CD4-positive, alpha-beta memory T cell (primary cell): ENCODE results near the gene AFMID. TPM values are rescaled to one million over a fixed set of nuclear protein-coding genes. Genes with fewer than 3 reads are reported as not detected.

Experiments used
- CTCF ChIA-PET: fragments of 350-600 bp; sonication (Branson Sonifier 250); formaldehyde crosslinking; loops from one replicate; lab custom pipeline; 2021; ENCODE audit warnings: inconsistent platforms; ENCODE audit not compliant: partially characterized antibody; lab: Charles Lee
- POLR2A ChIA-PET: fragments of 350-600 bp; sonication (Branson Sonifier 250); formaldehyde crosslinking; loops from one replicate; lab custom pipeline; 2021; ENCODE audit not compliant: partially characterized antibody; lab: Charles Lee
- DNase-seq, 5 donors: peaks; one replicate each; pipeline versions ENCODE4 v3.0.0 to v3.0.0-alpha.2; 2020 to 2022; ENCODE audit warnings: mixed read lengths in 1 of 5
- H3K27ac ChIP-seq: one replicate; pipeline ENCODE4 v1.7.0; 2013; ENCODE audit warnings: low read depth, low read length
- H3K27me3 ChIP-seq: 2 replicates; pipeline ENCODE4 v1.7.0; 2013; ENCODE audit warnings: mild to moderate bottlenecking, low read length, moderate library complexity; ENCODE audit not compliant: insufficient read depth
- H3K36me3 ChIP-seq: 2 replicates; pipeline ENCODE4 v1.7.0; 2013; ENCODE audit warnings: mild to moderate bottlenecking, low read length, moderate library complexity; ENCODE audit not compliant: insufficient read depth
- H3K4me1 ChIP-seq: 2 replicates; pipeline ENCODE4 v1.7.0; 2013; ENCODE audit warnings: mild to moderate bottlenecking, low read length, moderate library complexity; ENCODE audit not compliant: insufficient read depth
- H3K4me3 ChIP-seq, 2 donors: one replicate each; pipeline ENCODE4 v1.7.0; 2013; ENCODE audit warnings: low read length in 2 of 2, mild to moderate bottlenecking in 1 of 2
- H3K9me3 ChIP-seq, 2 donors: one replicate each; pipeline ENCODE4 v1.7.0; 2013; ENCODE audit warnings: low read length in 2 of 2, control low read depth in 1 of 2; ENCODE audit not compliant: control insufficient read depth in 1 of 2
- H3K27ac Mint-ChIP-seq, 7 donors: one replicate each; pipeline ENCODE4 v1.8.0; 2020 to 2021; ENCODE audit warnings: mixed read lengths in 7 of 7, mild to moderate bottlenecking in 6 of 7, inconsistent platforms in 3 of 7, moderate library complexity in 3 of 7
- H3K27me3 Mint-ChIP-seq, 2 donors: one replicate each; pipeline ENCODE4 v1.8.0; 2020 to 2021; ENCODE audit warnings: mixed read lengths in 2 of 2
- H3K36me3 Mint-ChIP-seq, 2 donors: one replicate each; pipeline ENCODE4 v1.8.0; 2020 to 2021; ENCODE audit warnings: mixed read lengths in 2 of 2, inconsistent platforms in 1 of 2, mild to moderate bottlenecking in 1 of 2
- H3K4me1 Mint-ChIP-seq, 4 donors: one replicate each; pipeline ENCODE4 v1.8.0; 2020 to 2021; ENCODE audit warnings: mixed read lengths in 4 of 4, mild to moderate bottlenecking in 1 of 4
- H3K4me3 Mint-ChIP-seq, 8 donors: one replicate each; pipeline ENCODE4 v1.8.0; 2020 to 2021; ENCODE audit warnings: mixed read lengths in 8 of 8, mild to moderate bottlenecking in 7 of 8, moderate library complexity in 6 of 8, inconsistent platforms in 3 of 8
- H3K9me3 Mint-ChIP-seq, 8 donors: one replicate each; pipeline ENCODE4 v1.8.0; 2020 to 2021; ENCODE audit warnings: mixed read lengths in 8 of 8, mild to moderate bottlenecking in 5 of 8, inconsistent platforms in 3 of 8, moderate library complexity in 1 of 8
- intact Hi-C: fragments of 100-400 bp; cut with micrococcal nuclease; formaldehyde crosslinking; loops from one replicate; pipeline ENCODE4 v1.15.1; 2023
- polyA plus RNA-seq, 2 donors: library from polyadenylated mRNA; unstranded; fragments of 300-500 nt; fragmentation: Illumina TruSeq; gene quantifications; one replicate each; pipeline ENCODE4 v1.2.3, GENCODE V29; 2021
- total RNA-seq, 2 experiments: library from RNA; stranded (reverse); gene quantifications; one replicate each; pipeline ENCODE4 v1.2.3, GENCODE V29; 2021

The AFMID gene
- total and polyA plus RNA-seq, 4 experiments from 2014 or later = 2.2 to 3.8 (median 3.6) TPM; not detected in 1

- CTCF ChIA-PET = interaction anchor here (0.6 kb wide), 1 partner anchor 131 kb away, joined by 3 read pairs; no protein-coding TSS in a partner anchor
Measured at GRCh38 chr17:78230252-78230962, 43.2 kb downstream of the AFMID start.

GRCh38 chr17:78230996-78231935 lies 44.1 kb downstream of the AFMID start, which contains the start of gene TMEM235:
Gene TMEM235 (plus strand): TSS chr17:78231631. CDS start chr17:78232024, 393 bp downstream.
- H3K36me3 ChIP-seq = no peaks in the 10 kb centered on the region
- H3K4me3 ChIP-seq = no peak within 1 kb of the TSS
- Mint-ChIP-seq H3K36me3 (no peaks in the 10 kb centered on the region), H3K9me3 (no peaks in the 10 kb centered on the region), H3K4me3 (no peak within 1 kb of the TSS), H3K4me1 (peaks cover 0 to 11% (median 7%) of the 10 kb centered on the region in 4 donors), H3K27ac (no peak within 1 kb of the TSS), H3K27me3 (peaks cover 12 to 19% of the 10 kb centered on the region in 2 donors)
- no peak for DNase-seq
- peaks cover 12% of the 10 kb centered on the region for H3K27me3 ChIP-seq
- ChIA-PET POLR2A (no interaction called here), CTCF (no interaction called here)
- H3K9me3 ChIP-seq = no peaks in the 10 kb centered on the region
- H3K27ac ChIP-seq = no peak within 1 kb of the TSS
- H3K4me1 ChIP-seq = peaks cover 3% of the 10 kb centered on the region
- intact Hi-C loops = no loop called here

More at GRCh38 chr17:78230252-78230962, 43.2 kb downstream of the AFMID start:
- H3K27me3 ChIP-seq = peaks cover 12% of the 10 kb centered on the region
- Mint-ChIP-seq H3K27ac (no peak overlapping the region), H3K27me3 (peaks cover 12 to 19% of the 10 kb centered on the region in 2 donors), H3K36me3 (no peaks in the 10 kb centered on the region), H3K4me3 (no peak overlapping the region), H3K9me3 (no peaks in the 10 kb centered on the region), H3K4me1 (peaks cover 0 to 11% (median 7%) of the 10 kb centered on the region in 4 donors)
- no peak for DNase-seq
- no peaks in the 10 kb centered on the region for H3K36me3 ChIP-seq
- intact Hi-C loops = no loop called here
- no peak overlapping the region for H3K27ac ChIP-seq
- no peak overlapping the region for H3K4me3 ChIP-seq
- POLR2A ChIA-PET = no interaction called here
- H3K4me1 ChIP-seq = peaks cover 3% of the 10 kb centered on the region
- no peaks in the 10 kb centered on the region for H3K9me3 ChIP-seq

GRCh38 chr17:78231991-78232858 lies 45.1 kb downstream of the AFMID start:
- POLR2A ChIA-PET = no interaction called here
- CTCF ChIA-PET = no interaction called here
- peak in 3 of 5 donors; percentile 14 to 21 (median 20) for DNase-seq
- H3K36me3 ChIP-seq = no peaks in the 10 kb centered on the region
- peaks cover 12% of the 10 kb centered on the region for H3K27me3 ChIP-seq
- H3K4me1 ChIP-seq = peaks cover 3% of the 10 kb centered on the region
- Mint-ChIP-seq H3K27me3 (peaks cover 12 to 19% of the 10 kb centered on the region in 2 donors), H3K4me1 (peaks cover 0 to 7% (median 3%) of the 10 kb centered on the region in 4 donors), H3K9me3 (no peaks in the 10 kb centered on the region), H3K4me3 (peak overlapping the region in 1 of 8 donors; percentile 9), H3K27ac (no peak overlapping the region), H3K36me3 (no peaks in the 10 kb centered on the region)
- no peak overlapping the region for H3K4me3 ChIP-seq
- intact Hi-C loops = no loop called here
- H3K27ac ChIP-seq = no peak overlapping the region
- H3K9me3 ChIP-seq = no peaks in the 10 kb centered on the region

- H3K4me1 ChIP-seq = peaks cover 3% of the 10 kb centered on the region
- peaks cover 0 to 7% (median 2%) of the 10 kb centered on the region in 4 donors for H3K4me1 Mint-ChIP-seq
- ChIA-PET POLR2A (no interaction called here), CTCF (no interaction called here)
- no peaks in the 10 kb centered on the region for H3K36me3 ChIP-seq
- H3K27me3 ChIP-seq = peaks cover 12% of the 10 kb centered on the region
- no peaks in the 10 kb centered on the region for H3K9me3 Mint-ChIP-seq
- DNase-seq = no peak
- intact Hi-C loops = no loop called here
- peaks cover 9 to 16% of the 10 kb centered on the region in 2 donors for H3K27me3 Mint-ChIP-seq
- no peak overlapping the region for H3K27ac Mint-ChIP-seq
- no peaks in the 10 kb centered on the region for H3K36me3 Mint-ChIP-seq
- H3K4me3 Mint-ChIP-seq = peak overlapping the region in 2 of 8 donors; percentile 9 to 29
- no peaks in the 10 kb centered on the region for H3K9me3 ChIP-seq
- no peak overlapping the region for H3K27ac ChIP-seq
- H3K4me3 ChIP-seq = no peak overlapping the region
Measured at GRCh38 chr17:78232859-78233173, 45.7 kb downstream of the AFMID start.

- H3K36me3 Mint-ChIP-seq = no peaks in the 10 kb centered on the region
- DNase-seq = no peak
- ChIA-PET POLR2A (no interaction called here), CTCF (no interaction called here)
- no peak overlapping the region for H3K27ac Mint-ChIP-seq
- no peak overlapping the region for H3K4me3 Mint-ChIP-seq
- Histone ChIP-seq H3K4me1 (peaks cover 3% of the 10 kb centered on the region), H3K9me3 (no peaks in the 10 kb centered on the region), H3K27ac (no peak overlapping the region), H3K27me3 (peaks cover 12% of the 10 kb centered on the region), H3K4me3 (no peak overlapping the region), H3K36me3 (no peaks in the 10 kb centered on the region)
- no peaks in the 10 kb centered on the region for H3K9me3 Mint-ChIP-seq
- H3K27me3 Mint-ChIP-seq = peaks cover 8 to 15% of the 10 kb centered on the region in 2 donors
- peaks cover 0 to 7% (median 2%) of the 10 kb centered on the region in 4 donors for H3K4me1 Mint-ChIP-seq
- intact Hi-C loops = no loop called here
Measured at GRCh38 chr17:78233678-78234077, 46.5 kb downstream of the AFMID start.

- no peak overlapping the region for H3K27ac Mint-ChIP-seq
- CTCF ChIA-PET = interaction anchor here (0.6 kb wide), 1 partner anchor 225 kb away, joined by 3 read pairs; no protein-coding TSS in a partner anchor
Measured at GRCh38 chr17:78234261-78234865, 47.2 kb downstream of the AFMID start.

More at GRCh38 chr17:78234261-78234865, 47.2 kb downstream of the AFMID start:
- intact Hi-C loops = no loop called here
- DNase-seq = no peak
- Histone ChIP-seq H3K36me3 (no peaks in the 10 kb centered on the region), H3K27ac (no peak overlapping the region), H3K4me3 (no peak overlapping the region), H3K27me3 (peaks cover 12% of the 10 kb centered on the region), H3K4me1 (peaks cover 3% of the 10 kb centered on the region), H3K9me3 (no peaks in the 10 kb centered on the region)
- no peaks in the 10 kb centered on the region for H3K9me3 Mint-ChIP-seq
- POLR2A ChIA-PET = no interaction called here
- no peaks in the 10 kb centered on the region for H3K36me3 Mint-ChIP-seq
- peaks cover 8 to 15% of the 10 kb centered on the region in 2 donors for H3K27me3 Mint-ChIP-seq
- H3K4me3 Mint-ChIP-seq = peak overlapping the region in 1 of 8 donors; percentile 17
- peaks cover 0 to 7% (median 2%) of the 10 kb centered on the region in 4 donors for H3K4me1 Mint-ChIP-seq
